OCI-LY3 (cell line): ENCODE data around the gene IQSEC1.

Experiments
- H2AFZ ChIP-seq: fragments of 200-600, 300-600 bp; shearing (Covaris generic); 2 replicates; pipeline ENCODE4 v1.6.0; 2014; ENCODE audit warnings: antibody characterized with exemption, low read depth, low read length
- H3K27ac ChIP-seq: fragments of 200-600, 300-600 bp; sonication (generic); 2 replicates; pipeline ENCODE4 v1.5.1; 2014; ENCODE audit warnings: mild to moderate bottlenecking, low read length, moderate library complexity, mixed read lengths
- H3K27me3 ChIP-seq: fragments of 200-600, 300-600 bp; sonication (generic); 2 replicates; pipeline ENCODE4 v1.6.1; 2014; ENCODE audit warnings: low read depth, low read length, mixed read lengths
- H3K36me3 ChIP-seq: fragments of 200-600, 300-600 bp; sonication (generic); replicated peaks from 2 replicates; pipeline ENCODE3; 2014; ENCODE audit warnings: low read depth, low read length, mixed read lengths
- H3K4me1 ChIP-seq: fragments of 300-600, 200-600 bp; sonication (generic); 2 replicates; pipeline ENCODE4 v1.6.1; 2014; ENCODE audit warnings: low read length, mixed read lengths
- H3K4me2 ChIP-seq: fragments of 200-600, 300-600 bp; sonication (generic); 2 replicates; pipeline ENCODE4 v1.6.1; 2014; ENCODE audit warnings: low read length, mixed read lengths
- H3K4me3 ChIP-seq: fragments of 300-600, 200-600 bp; sonication (generic); 2 replicates; pipeline ENCODE4 v1.5.1; 2014; ENCODE audit warnings: antibody characterized with exemption, mild to moderate bottlenecking, low read length, moderate library complexity
- H3K79me2 ChIP-seq: fragments of 300-600, 200-600 bp; shearing (Covaris generic); 2 replicates; pipeline ENCODE4 v1.6.1; 2014; ENCODE audit warnings: mild to moderate bottlenecking, low read length, mixed read lengths
- H3K9ac ChIP-seq: fragments of 300-600, 200-600 bp; shearing (Covaris generic); 2 replicates; pipeline ENCODE4 v1.6.0; 2014; ENCODE audit warnings: mild to moderate bottlenecking, low read length, moderate library complexity
- H3K9me3 ChIP-seq: fragments of 200-600, 300-600 bp; shearing (Covaris generic); 2 replicates; pipeline ENCODE4 v1.6.1; 2014; ENCODE audit warnings: low read length, mixed read lengths; ENCODE audit not compliant: insufficient read depth
- H4K20me1 ChIP-seq: fragments of 200-600, 300-600 bp; sonication (generic); 2 replicates; pipeline ENCODE4 v1.6.1; 2016; ENCODE audit warnings: low read length, mixed read lengths; ENCODE audit not compliant: insufficient read depth
- CTCF ChIP-seq: fragments of 200-600, 300-600 bp; sonication (generic); IDR thresholded peaks from 2 replicates; pipeline ENCODE4 v1.5.1; 2014; ENCODE audit warnings: antibody characterized with exemption, low read length, low read depth
- EZH2phosphoT487 ChIP-seq: fragments of 200-600 bp; shearing (Covaris generic); IDR thresholded peaks from 2 replicates; pipeline ENCODE4 v1.6.1; 2018; ENCODE audit warnings: antibody characterized with exemption, mixed run types, low read depth

IQSEC1 gene

GRCh38 chr3:13109516-13109915, 36.3 kb upstream of the IQSEC1 start:
- H3K36me3 ChIP-seq = no peaks in the 10 kb centered on the region
- peaks cover 44% of the 10 kb centered on the region for H3K4me1 ChIP-seq
- H3K9me3 ChIP-seq = no peaks in the 10 kb centered on the region
- no peaks in the 10 kb centered on the region for H4K20me1 ChIP-seq
- H3K27me3 ChIP-seq = peaks cover 6% of the 10 kb centered on the region; the same call in 1 of the 2 replicates
- no peak overlapping the region for H3K27ac ChIP-seq
- H3K79me2 ChIP-seq = no peaks in the 10 kb centered on the region
- no peak overlapping the region for H3K4me2 ChIP-seq
- no peak overlapping the region for H3K9ac ChIP-seq
- H2AFZ ChIP-seq = no peak overlapping the region
- no peak overlapping the region for H3K4me3 ChIP-seq
- no peak for TF ChIP-seq EZH2phosphoT487
- no peak for TF ChIP-seq CTCF

GRCh38 chr3:13108861-13109260, 35.6 kb upstream of the IQSEC1 start:
- no peaks in the 10 kb centered on the region for H3K9me3 ChIP-seq

DNA sequence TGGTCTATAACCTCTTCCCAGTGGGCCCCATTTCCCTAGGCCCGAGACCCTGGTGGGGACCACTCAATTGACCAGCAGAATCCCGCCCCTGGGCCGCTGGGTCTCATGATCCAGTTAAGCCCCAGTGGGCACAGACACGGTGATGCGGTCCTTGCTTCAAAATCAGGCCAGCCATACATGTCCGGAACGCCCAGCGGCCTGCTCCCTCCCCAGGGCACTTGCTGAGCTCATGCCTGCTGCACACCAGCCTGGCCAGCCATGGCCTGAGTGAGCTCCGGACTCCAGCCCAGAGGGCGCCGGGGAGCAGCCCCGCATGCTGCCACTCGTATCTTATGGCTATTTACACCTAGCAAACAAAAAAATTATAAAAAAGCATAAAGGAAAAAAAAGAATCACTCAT, 34.4 kb upstream of the IQSEC1 start:
- Histone ChIP-seq H2AFZ (no peak overlapping the region), H3K27me3 (no peaks in the 10 kb centered on the region), H3K36me3 (no peaks in the 10 kb centered on the region), H4K20me1 (no peaks in the 10 kb centered on the region), H3K4me3 (no peak overlapping the region), H3K4me2 (no peak overlapping the region), H3K27ac (no peak overlapping the region), H3K9ac (no peak overlapping the region), H3K79me2 (no peaks in the 10 kb centered on the region), H3K4me1 (peaks cover 29% of the 10 kb centered on the region), H3K9me3 (no peaks in the 10 kb centered on the region)
- TF ChIP-seq EZH2phosphoT487 (no peak), CTCF (no peak)

More at GRCh38 chr3:13108861-13109260, 35.6 kb upstream of the IQSEC1 start:
- Histone ChIP-seq H4K20me1 (no peaks in the 10 kb centered on the region), H3K4me1 (peaks cover 40% of the 10 kb centered on the region), H2AFZ (no peak overlapping the region), H3K36me3 (no peaks in the 10 kb centered on the region), H3K27ac (no peak overlapping the region), H3K4me3 (no peak overlapping the region), H3K27me3 (peaks cover 4% of the 10 kb centered on the region; the same call in 1 of the 2 replicates), H3K9ac (no peak overlapping the region), H3K4me2 (no peak overlapping the region), H3K79me2 (no peaks in the 10 kb centered on the region)
- no peak for TF ChIP-seq EZH2phosphoT487
- TF ChIP-seq CTCF = no peak

GRCh38 chr3:13106308-13107001, 33.2 kb upstream of the IQSEC1 start:
- Histone ChIP-seq H3K9ac (no peak overlapping the region), H4K20me1 (no peaks in the 10 kb centered on the region), H3K36me3 (no peaks in the 10 kb centered on the region), H3K4me2 (no peak overlapping the region), H3K79me2 (no peaks in the 10 kb centered on the region), H3K4me3 (no peak overlapping the region), H3K9me3 (no peaks in the 10 kb centered on the region), H3K27ac (no peak overlapping the region), H3K27me3 (no peaks in the 10 kb centered on the region), H3K4me1 (peaks cover 22% of the 10 kb centered on the region), H2AFZ (no peak overlapping the region)
- TF ChIP-seq CTCF = no peak
- TF ChIP-seq EZH2phosphoT487 = no peak
